HCT116 (cell line): ENCODE results near the gene DAPK3. TPM values are rescaled to one million over a fixed set of nuclear protein-coding genes. Genes with fewer than 3 reads are reported as not detected.
"Not testable (repeated sequence)": the region's sequence is repeated elsewhere in the genome, so short reads cannot be mapped to it uniquely, and the experiment has no call there.

Experiments
- ATAC-seq: fragments of 200-7000 bp; cut with Tn5 transposase; 2 replicates; pipeline ENCODE4 v1.9.1; 2020; ENCODE audit warnings: mild to moderate bottlenecking, moderate library complexity
- BruUV-seq: library from RNA; stranded (reverse); fragments of 400-500 nt; replicated peaks from 2 replicates; lab custom pipeline; 2021; lab: Mats Ljungman, UMichigan
- CTCF ChIA-PET: fragments of 300-600 bp; sonication (Branson Sonifier 250); formaldehyde crosslinking; loops from one replicate; lab custom pipeline; 2021; ENCODE audit warnings: antibody characterized with exemption; lab: Charles Lee
- POLR2A ChIA-PET: fragments of 300-600, 350-600 bp; sonication (Branson Sonifier 250); formaldehyde crosslinking; loops from one replicate; lab custom pipeline; 2021; ENCODE audit warnings: antibody characterized with exemption; lab: Charles Lee
- RAD21 ChIA-PET, 2 experiments: fragments of 300-600 bp; sonication (Branson Sonifier 250); formaldehyde crosslinking; loops; one replicate each; lab custom pipeline; 2023; ENCODE audit warnings: low total read pairs in 2 of 2; ENCODE audit not compliant: uncharacterized antibody in 2 of 2, unreplicated experiment in 2 of 2, low non-redundant PET in 1 of 2; lab: Charles Lee
- DNase-seq: peaks from one replicate; pipeline ENCODE4 v3.0.0-alpha.2; 2010; ENCODE audit warnings: low read depth, low spot score
- H2AFZ ChIP-seq: fragments of 200-600 bp; shearing (Covaris generic), sonication (generic); 2 replicates; pipeline ENCODE4 v1.6.1; 2017; ENCODE audit warnings: low read depth, mixed run types, mixed read lengths, antibody characterized with exemption, low read length; ENCODE audit not compliant: poor library complexity, severe bottlenecking
- H3K27ac ChIP-seq: 2 replicates; pipeline ENCODE4 v1.5.1; 2012; ENCODE audit warnings: low read depth, low read length
- H3K27me3 ChIP-seq: fragments of 200-600 bp; sonication (generic); 2 replicates; pipeline ENCODE4 v1.6.1; 2016; ENCODE audit warnings: mixed run types, low read length, mixed read lengths; ENCODE audit not compliant: insufficient read depth
- H3K36me3 ChIP-seq, 2 experiments: fragments of 200-500 bp in 1 of 2; fragments of 200-600 bp in 1 of 2; sonication (Bioruptor generic) in 1 of 2; sonication (generic) in 1 of 2; 2 replicates each; pipeline versions ENCODE4 v1.5.1 to v1.6.1; 2014 to 2016; ENCODE audit warnings: low read length in 2 of 2, inconsistent platforms in 1 of 2, mixed read lengths in 1 of 2, mixed run types in 1 of 2; ENCODE audit not compliant: insufficient read depth in 2 of 2, control insufficient read depth in 1 of 2
- H3K4me1 ChIP-seq, 2 experiments: fragments of 200-600 bp in 1 of 2; sonication (generic) in 1 of 2; 2 replicates each; pipeline versions ENCODE4 v1.5.1 to v1.6.1; 2012 to 2017; ENCODE audit warnings: low read length in 2 of 2, inconsistent platforms in 1 of 2, mild to moderate bottlenecking in 1 of 2, mixed read lengths in 1 of 2, mixed run types in 1 of 2, moderate library complexity in 1 of 2; ENCODE audit not compliant: insufficient read depth in 2 of 2, control insufficient read depth in 1 of 2
- H3K4me2 ChIP-seq: fragments of 200-600 bp; sonication (generic); 2 replicates; pipeline ENCODE4 v1.6.1; 2017; ENCODE audit warnings: mixed run types, low read length, mixed read lengths
- H3K4me3 ChIP-seq, 2 experiments: fragments of 200-600 bp in 1 of 2; sonication (generic) in 1 of 2; replicated peaks in 1 of 2; 2 replicates each; pipeline ENCODE4 v1.5.1; 2011 to 2016; ENCODE audit warnings: low read length in 2 of 2, control low read depth in 1 of 2, low read depth in 1 of 2, mild to moderate bottlenecking in 1 of 2, mixed read lengths in 1 of 2, mixed run types in 1 of 2
- H3K79me2 ChIP-seq: fragments of 200-600 bp; sonication (generic); 2 replicates; pipeline ENCODE4 v1.6.1; 2017; ENCODE audit warnings: mild to moderate bottlenecking, mixed run types, low read length, moderate library complexity, mixed read lengths; ENCODE audit not compliant: insufficient read depth
- H3K9ac ChIP-seq: fragments of 200-600 bp; sonication (generic); 2 replicates; pipeline ENCODE4 v1.6.1; 2016; ENCODE audit warnings: low read length, mixed read lengths
- H3K9me2 ChIP-seq: fragments of 200-600 bp; sonication (generic), shearing (Covaris generic); 2 replicates; pipeline ENCODE4 v1.6.1; 2017; ENCODE audit warnings: mixed run types, mild to moderate bottlenecking, moderate library complexity; ENCODE audit not compliant: insufficient read depth
- H3K9me3 ChIP-seq, 2 experiments: fragments of 200-500 bp in 1 of 2; fragments of 200-600 bp in 1 of 2; sonication (Bioruptor generic) in 1 of 2; sonication (generic) in 1 of 2; 2 replicates each; pipeline ENCODE4 v1.6.1; 2014 to 2017; ENCODE audit warnings: low read length in 2 of 2, mixed read lengths in 2 of 2, inconsistent platforms in 1 of 2, low read depth in 1 of 2, mild to moderate bottlenecking in 1 of 2, mixed run types in 1 of 2, moderate library complexity in 1 of 2; ENCODE audit not compliant: control insufficient read depth in 1 of 2, insufficient read depth in 1 of 2
- H4K20me1 ChIP-seq: fragments of 200-600 bp; sonication (generic), shearing (Covaris generic); 2 replicates; pipeline ENCODE4 v1.6.1; 2017; ENCODE audit warnings: mixed run types, mild to moderate bottlenecking, moderate library complexity; ENCODE audit not compliant: insufficient read depth
- ATF3 ChIP-seq: IDR thresholded peaks from 2 replicates; pipeline ENCODE4 v1.6.1; 2012
- CBX3 ChIP-seq: IDR thresholded peaks from 2 replicates; pipeline ENCODE4 v1.6.1; 2012; ENCODE audit warnings: low read depth
- CTCF ChIP-seq, 3 experiments: fragments of 200-600 bp in 1 of 3; sonication (generic) in 1 of 3; IDR thresholded peaks in 2 of 3; conservative IDR thresholded peaks in 1 of 3; 2 replicates each; pipeline ENCODE4 v1.5.1; 2012 to 2017; ENCODE audit warnings: low read depth in 2 of 3, low read length in 2 of 3, antibody characterized with exemption in 1 of 3, borderline replicate concordance in 1 of 3, control low read depth in 1 of 3, mild to moderate bottlenecking in 1 of 3, mixed read lengths in 1 of 3, mixed run types in 1 of 3, moderate library complexity in 1 of 3; ENCODE audit not compliant: insufficient read depth in 1 of 3
- EGR1 ChIP-seq: IDR thresholded peaks from 2 replicates; pipeline ENCODE4 v1.6.1; 2012; ENCODE audit warnings: low read depth
- ELF1 ChIP-seq: IDR thresholded peaks from 2 replicates; pipeline ENCODE4 v1.6.1; 2012; ENCODE audit warnings: low read depth, borderline replicate concordance
- EZH2 ChIP-seq: fragments of 200-600 bp; sonication (generic); IDR thresholded peaks from 2 replicates; pipeline ENCODE4 v1.6.1; 2017; ENCODE audit warnings: antibody characterized with exemption, mixed run types
- FOSL1 ChIP-seq: IDR thresholded peaks from 2 replicates; pipeline ENCODE4 v1.6.1; 2012; ENCODE audit warnings: low read depth
- SIN3A ChIP-seq: IDR thresholded peaks from 2 replicates; pipeline ENCODE4 v1.6.1; 2012; ENCODE audit warnings: low read depth
- ZBTB33 ChIP-seq: IDR thresholded peaks from 2 replicates; pipeline ENCODE4 v1.6.1; 2011; ENCODE audit warnings: mild to moderate bottlenecking, low read length, moderate library complexity; ENCODE audit not compliant: insufficient replicate concordance; ENCODE audit errors: extremely low read depth
- intact Hi-C: fragments of 100-400 bp; cut with micrococcal nuclease; formaldehyde crosslinking; loops from 2 replicates; pipeline ENCODE4 v1.10.0; 2022
- total RNA-seq: library from RNA; stranded (reverse); gene quantifications from one replicate; pipeline ENCODE4 v1.2.1, GENCODE V29; 2021; ENCODE audit not compliant: unreplicated experiment

Gene DAPK3
- total RNA-seq, 1 experiment from 2014 or later: 54.8 TPM

GRCh38 chr19:3949294-3949693, 21.6 kb downstream of the DAPK3 start:
- Histone ChIP-seq H3K36me3 (no peaks in the 10 kb centered on the region), H3K79me2 (no peaks in the 10 kb centered on the region), H3K9ac (no peak overlapping the region), H4K20me1 (no peaks in the 10 kb centered on the region), H3K9me3 (no peaks in the 10 kb centered on the region), H3K4me1 (peaks cover 2 to 12% of the 10 kb centered on the region in 2 experiments; a peak in 1 of 4 replicates), H3K4me2 (no peak overlapping the region), H3K9me2 (no peaks in the 10 kb centered on the region), H3K27me3 (no peaks in the 10 kb centered on the region), H2AFZ (no peak overlapping the region), H3K4me3 (no peak overlapping the region), H3K27ac (no peak overlapping the region)
- ChIA-PET POLR2A (no interaction called here), CTCF (no interaction called here), RAD21 (no interaction called here)
- no TSS peak for BruUV-seq
- intact Hi-C loops: no loop called here
- ATAC-seq (no peak), DNase-seq (no peak)
- TF ChIP-seq EZH2: no peak
- no peak for TF ChIP-seq ATF3
- TF ChIP-seq ELF1: no peak
- TF ChIP-seq FOSL1: no peak
- no peak for TF ChIP-seq EGR1
- TF ChIP-seq ZBTB33: no peak
- no peak for TF ChIP-seq SIN3A
- TF ChIP-seq CTCF (IDR thresholded peaks at IDR 0.05 in 2 of 3, conservative IDR thresholded peaks at IDR 0.05 in 1 of 3; ENCODE audit: borderline replicate concordance in 1 of 3, insufficient read depth in 1 of 3, low read depth in 2 of 3, low read length in 2 of 3): no peak
- TF ChIP-seq CBX3: no peak

- H3K4me2 ChIP-seq, H3K9me3 ChIP-seq, BruUV-seq, H3K9ac ChIP-seq, ATAC-seq, RAD21 ChIA-PET, CTCF ChIA-PET, H3K4me1 ChIP-seq, H3K27ac ChIP-seq, DNase-seq, H4K20me1 ChIP-seq, H3K4me3 ChIP-seq, H2AFZ ChIP-seq, H3K79me2 ChIP-seq, H3K36me3 ChIP-seq, intact Hi-C loops, H3K9me2 ChIP-seq, POLR2A ChIA-PET, H3K27me3 ChIP-seq: not testable (repeated sequence)
These were observed 23.5 kb downstream of the DAPK3 start for GRCh38 chr19:3947316-3947933.
